ENCODE data around the gene PSPN.

Gene PSPN

GRCh38 chr19:6325614-6326013 is 50.1 kb downstream of the PSPN start:
- no peak for DNase-seq

Measured in fibroblast of skin of scalp (primary cell).